Neural cell (in vitro differentiated cells): Measurements from ENCODE around the gene IL3. TPM values are rescaled to one million over a fixed set of nuclear protein-coding genes. Genes with fewer than 3 reads are reported as not detected.

Source experiments
- H2AFZ ChIP-seq: fragments of 200-600, 300-800 bp; sonication (generic), shearing (Covaris generic); 2 replicates; pipeline ENCODE4 v1.6.0; 2014; ENCODE audit warnings: low read depth, mild to moderate bottlenecking, antibody characterized with exemption, low read length, moderate library complexity
- H3F3A ChIP-seq: fragments of 200-600 bp; shearing (Covaris generic); 2 replicates; pipeline ENCODE4 v1.6.1; 2016; ENCODE audit warnings: mild to moderate bottlenecking, moderate library complexity, mixed read lengths, antibody characterized with exemption, low read length; ENCODE audit not compliant: insufficient read depth, poor library complexity, severe bottlenecking
- H3K27ac ChIP-seq: fragments of 200-600, 300-800 bp; sonication (generic), shearing (Covaris generic); 2 replicates; pipeline ENCODE4 v1.5.1; 2014; ENCODE audit warnings: mild to moderate bottlenecking, low read length, moderate library complexity
- H3K27me3 ChIP-seq: fragments of 300-800, 200-600 bp; sonication (generic), shearing (Covaris generic); 2 replicates; pipeline ENCODE4 v1.6.0; 2014; ENCODE audit warnings: mild to moderate bottlenecking, low read depth, low read length, moderate library complexity; ENCODE audit not compliant: insufficient read depth
- H3K36me3 ChIP-seq: fragments of 300-800, 200-600 bp; sonication (generic), shearing (Covaris generic); 2 replicates; pipeline ENCODE4 v1.5.1; 2014; ENCODE audit warnings: mild to moderate bottlenecking, antibody characterized with exemption, low read length, moderate library complexity; ENCODE audit not compliant: insufficient read depth
- H3K4me2 ChIP-seq: fragments of 300-800, 200-600 bp; sonication (generic), shearing (Covaris generic); 2 replicates; pipeline ENCODE4 v1.6.0; 2014; ENCODE audit warnings: mild to moderate bottlenecking, low read length
- H3K4me3 ChIP-seq: fragments of 300-800, 200-600 bp; sonication (generic), shearing (Covaris generic); 2 replicates; pipeline ENCODE4 v1.5.1; 2014; ENCODE audit warnings: mild to moderate bottlenecking, low read length, moderate library complexity
- H3K79me2 ChIP-seq: fragments of 200-600 bp; shearing (Covaris generic); replicated peaks from 2 replicates; pipeline ENCODE4 v1.6.0; 2014; ENCODE audit warnings: mild to moderate bottlenecking, low read length, moderate library complexity; ENCODE audit not compliant: insufficient read depth
- H3K9ac ChIP-seq: fragments of 300-800, 200-600 bp; sonication (generic), shearing (Covaris generic); 2 replicates; pipeline ENCODE4 v1.6.1; 2016; ENCODE audit warnings: mild to moderate bottlenecking, low read length, mixed read lengths
- H3K9me2 ChIP-seq: fragments of 200-600 bp; shearing (Covaris generic); 2 replicates; pipeline ENCODE4 v1.6.1; 2016; ENCODE audit warnings: mild to moderate bottlenecking, low read length, mixed read lengths; ENCODE audit not compliant: insufficient read depth
- H3K9me3 ChIP-seq: fragments of 200-600, 300-800 bp; sonication (generic), shearing (Covaris generic); 2 replicates; pipeline ENCODE4 v1.6.1; 2016; ENCODE audit warnings: mild to moderate bottlenecking, mixed run types, low read length, moderate library complexity, mixed read lengths
- H4K20me1 ChIP-seq: fragments of 200-600 bp; shearing (Covaris generic); 2 replicates; pipeline ENCODE4 v1.6.1; 2016; ENCODE audit warnings: mild to moderate bottlenecking, mixed run types; ENCODE audit not compliant: insufficient read depth
- CTCF ChIP-seq: fragments of 450-650 bp; IDR thresholded peaks from 2 replicates; pipeline ENCODE4 v1.5.1; 2014; ENCODE audit warnings: antibody characterized with exemption, mild to moderate bottlenecking, moderate library complexity; ENCODE audit not compliant: poor library complexity, severe bottlenecking
- EP300 ChIP-seq: fragments of 450-650 bp; conservative IDR thresholded peaks from 2 replicates; pipeline ENCODE4 v1.6.1; 2014; ENCODE audit warnings: antibody characterized with exemption, mild to moderate bottlenecking, moderate library complexity; ENCODE audit not compliant: poor library complexity, severe bottlenecking
- MXI1 ChIP-seq: fragments of 450-650 bp; conservative IDR thresholded peaks from 2 replicates; pipeline ENCODE4 v1.6.1; 2014; ENCODE audit warnings: antibody characterized with exemption, mild to moderate bottlenecking; ENCODE audit not compliant: poor library complexity, severe bottlenecking
- POLR2AphosphoS5 ChIP-seq: IDR thresholded peaks from 2 replicates; pipeline ENCODE4 v1.6.1; 2012
- RAD21 ChIP-seq: fragments of 450-650 bp; conservative IDR thresholded peaks from 2 replicates; pipeline ENCODE4 v1.6.1; 2014; ENCODE audit warnings: antibody characterized with exemption, mild to moderate bottlenecking, moderate library complexity
- REST ChIP-seq: IDR thresholded peaks from 2 replicates; pipeline ENCODE4 v1.6.1; 2012; ENCODE audit warnings: borderline replicate concordance
- SMC3 ChIP-seq: fragments of 450-650 bp; conservative IDR thresholded peaks from 2 replicates; pipeline ENCODE4 v1.6.1; 2014; ENCODE audit warnings: antibody characterized with exemption, mild to moderate bottlenecking, moderate library complexity; ENCODE audit not compliant: poor library complexity
- TAF1 ChIP-seq: IDR thresholded peaks from 2 replicates; pipeline ENCODE4 v1.6.1; 2012; ENCODE audit warnings: low read depth
- polyA plus RNA-seq: library from polyadenylated mRNA; depleted of rRNA; stranded (reverse); fragments of >200 nt; gene quantifications from 2 replicates; pipeline ENCODE4 v1.2.3, GENCODE V29; 2014

Gene IL3
- polyA plus RNA-seq, 1 donor from 2014 or later = not detected

GRCh38 chr5:132013006-132013689 lies 47.3 kb upstream of the IL3 start:
- H3K27ac ChIP-seq = no peak overlapping the region

GRCh38 chr5:132013711-132014110 lies 46.7 kb upstream of the IL3 start:
- no peaks in the 10 kb centered on the region for H3K36me3 ChIP-seq
- no peaks in the 10 kb centered on the region for H3K79me2 ChIP-seq
- H3K4me2 ChIP-seq = no peak overlapping the region
- H3K27ac ChIP-seq = no peak overlapping the region
- H3K4me3 ChIP-seq = no peak overlapping the region
- no peaks in the 10 kb centered on the region for H4K20me1 ChIP-seq
- no peaks in the 10 kb centered on the region for H3K9me2 ChIP-seq
- no peak overlapping the region for H3K9ac ChIP-seq
- H3K27me3 ChIP-seq = peaks cover 21% of the 10 kb centered on the region
- no peak overlapping the region for H2AFZ ChIP-seq
- H3F3A ChIP-seq = no peaks in the 10 kb centered on the region
- H3K9me3 ChIP-seq = no peaks in the 10 kb centered on the region
- TF ChIP-seq EP300 (no peak), CTCF (no peak), MXI1 (no peak), RAD21 (no peak), POLR2AphosphoS5 (no peak), REST (no peak)

More at GRCh38 chr5:132013006-132013689, 47.3 kb upstream of the IL3 start:
- Histone ChIP-seq H3K4me3 (no peak overlapping the region), H3K4me2 (no peak overlapping the region), H4K20me1 (no peaks in the 10 kb centered on the region), H2AFZ (no peak overlapping the region), H3K79me2 (no peaks in the 10 kb centered on the region), H3K9me2 (no peaks in the 10 kb centered on the region), H3K36me3 (no peaks in the 10 kb centered on the region), H3K27me3 (peaks cover 21% of the 10 kb centered on the region), H3K9me3 (no peaks in the 10 kb centered on the region), H3F3A (no peaks in the 10 kb centered on the region), H3K9ac (no peak overlapping the region)
- TF ChIP-seq MXI1 = no peak
- no peak for TF ChIP-seq POLR2AphosphoS5
- TF ChIP-seq SMC3 = no peak
- no peak for TF ChIP-seq EP300
- TF ChIP-seq REST = no peak
- no peak for TF ChIP-seq CTCF
- TF ChIP-seq RAD21 = no peak
- TF ChIP-seq TAF1 = no peak
